Natural killer cell (primary cell): ENCODE measurements around the gene IFNG. TPM values are rescaled to one million over a fixed set of nuclear protein-coding genes. Genes with fewer than 3 reads are reported as not detected.
A peak's percentile ranks its signal among the peaks of the same experiment; 100 is the strongest.

Source experiments
- ATAC-seq, 3 donors: fragments of 150-1000 bp in 2 of 3; fragments of 200-7000 bp in 1 of 3; cut with Tn5 transposase; 1 replicate in 1 of 3; 2 replicates in 2 of 3; pipeline ENCODE4 v1.10.0; 2021; ENCODE audit warnings: mild to moderate bottlenecking in 2 of 3, moderate library complexity in 2 of 3
- DNase-seq, 2 donors: peaks; one replicate each; pipeline versions ENCODE4 v3.0.0 to v3.0.0-alpha.2; 2013 to 2021; ENCODE audit warnings: mixed read lengths in 1 of 2
- H3K27ac ChIP-seq: one replicate; pipeline ENCODE4 v1.5.1; 2013; ENCODE audit warnings: mild to moderate bottlenecking, low read length
- H3K27me3 ChIP-seq: one replicate; pipeline ENCODE4 v1.6.1; 2013; ENCODE audit warnings: low read length; ENCODE audit not compliant: control insufficient read depth, insufficient read depth
- H3K36me3 ChIP-seq: one replicate; pipeline ENCODE4 v1.6.1; 2013; ENCODE audit warnings: low read length; ENCODE audit not compliant: control insufficient read depth, insufficient read depth
- H3K4me1 ChIP-seq: one replicate; pipeline ENCODE4 v1.6.1; 2013; ENCODE audit warnings: low read length; ENCODE audit not compliant: control insufficient read depth, insufficient read depth
- H3K4me3 ChIP-seq: one replicate; pipeline ENCODE4 v1.5.1; 2013; ENCODE audit warnings: low read length
- H3K9me3 ChIP-seq: one replicate; pipeline ENCODE4 v1.6.1; 2013; ENCODE audit warnings: low read length; ENCODE audit not compliant: control insufficient read depth, insufficient read depth
- H3K27ac Mint-ChIP-seq, 2 donors: one replicate each; pipeline ENCODE4 v1.8.0; 2022; ENCODE audit warnings: mild to moderate bottlenecking in 2 of 2, mixed read lengths in 2 of 2, moderate library complexity in 1 of 2
- H3K27me3 Mint-ChIP-seq, 2 donors: one replicate each; pipeline ENCODE4 v1.8.0; 2022; ENCODE audit warnings: low read depth in 2 of 2, mixed read lengths in 2 of 2
- H3K36me3 Mint-ChIP-seq: one replicate; pipeline ENCODE4 v1.8.0; 2022; ENCODE audit warnings: mixed read lengths
- H3K4me1 Mint-ChIP-seq, 2 donors: one replicate each; pipeline ENCODE4 v1.8.0; 2022; ENCODE audit warnings: mixed read lengths in 2 of 2
- H3K4me3 Mint-ChIP-seq: one replicate; pipeline ENCODE4 v1.8.0; 2022; ENCODE audit warnings: mild to moderate bottlenecking, moderate library complexity, mixed read lengths
- H3K9me3 Mint-ChIP-seq, 2 donors: one replicate each; pipeline ENCODE4 v1.8.0; 2022; ENCODE audit warnings: mixed read lengths in 2 of 2
- CTCF ChIP-seq: fragments of 200-600 bp; IDR thresholded peaks from one replicate; pipeline ENCODE4 v1.8.0; 2022; ENCODE audit warnings: antibody characterized with exemption
- WGBS: methylation state at CpG from one replicate; pipeline ENCODE4 v1.1.7; 2013; ENCODE audit warnings: missing lambda C conversion rate; ENCODE audit not compliant: insufficient coverage; 5-methylcytosine and 5-hydroxymethylcytosine counted together
- intact Hi-C: fragments of 100-400 bp; cut with micrococcal nuclease; formaldehyde crosslinking; loops from one replicate; pipeline ENCODE4 v1.14.2; 2022
- total RNA-seq, 4 donors: library from RNA; stranded (reverse); fragments of 120-200 nt in 1 of 4; gene quantifications; one replicate each; pipeline versions ENCODE4 v1.2.3 to v1.2.4, GENCODE V29; 2013 to 2022

The IFNG gene
- total RNA-seq, 3 donors from 2014 or later (not counting 1 experiment from before 2014, with no cell fraction given), result 66.5 to 248 (median 124) TPM

- H3K36me3 Mint-ChIP-seq, result peaks cover 7% of the 10 kb centered on the region
- H3K36me3 ChIP-seq, result no peaks in the 10 kb centered on the region
- H3K4me1 ChIP-seq, result peaks cover 16% of the 10 kb centered on the region
- no peak overlapping the region for H3K27ac Mint-ChIP-seq
- ATAC-seq (no peak), DNase-seq (no peak)
- no peaks in the 10 kb centered on the region for H3K27me3 Mint-ChIP-seq
- H3K27ac ChIP-seq, result no peak overlapping the region
- no peak overlapping the region for H3K4me3 Mint-ChIP-seq
- H3K9me3 ChIP-seq, result no peaks in the 10 kb centered on the region
- no peak overlapping the region for H3K4me3 ChIP-seq
- no peak for TF ChIP-seq CTCF
- no peaks in the 10 kb centered on the region for H3K27me3 ChIP-seq
- intact Hi-C loops, result no loop called here
- 99% methylated on average over 2 of the region's 2 CpGs for WGBS
- no peaks in the 10 kb centered on the region for H3K9me3 Mint-ChIP-seq
- peaks cover 48 to 60% of the 10 kb centered on the region in 2 donors for H3K4me1 Mint-ChIP-seq
Measured at GRCh38 chr12:68138480-68138879, 21.1 kb downstream of the IFNG start.

- WGBS, result 15% methylated on average over 3 of the region's 3 CpGs
- intact Hi-C loops, result no loop called here
- peak in 1 of 2 donors; percentile 31 for DNase-seq
- Mint-ChIP-seq H3K9me3 (no peaks in the 10 kb centered on the region), H3K4me3 (peak overlapping the region; percentile 45), H3K27ac (peak overlapping the region; percentile 13 to 31), H3K36me3 (peaks cover 8% of the 10 kb centered on the region), H3K4me1 (peaks cover 49 to 63% of the 10 kb centered on the region in 2 donors), H3K27me3 (no peaks in the 10 kb centered on the region)
- Histone ChIP-seq H3K36me3 (no peaks in the 10 kb centered on the region), H3K9me3 (no peaks in the 10 kb centered on the region), H3K27ac (no peak overlapping the region), H3K4me1 (peaks cover 16% of the 10 kb centered on the region), H3K27me3 (no peaks in the 10 kb centered on the region), H3K4me3 (no peak overlapping the region)
- no peak for TF ChIP-seq CTCF
- ATAC-seq, result peak; percentile 53 to 64 (median 54)
Measured at GRCh38 chr12:68137335-68137830, 22.2 kb downstream of the IFNG start.

GRCh38 chr12:68135520-68135919, 24.0 kb downstream of the IFNG start:
- Mint-ChIP-seq H3K4me3 (peak overlapping the region; percentile 31), H3K27ac (peak overlapping the region in 1 of 2 donors; percentile 69), H3K9me3 (peaks cover 2 to 6% of the 10 kb centered on the region in 2 donors), H3K36me3 (peaks cover 22% of the 10 kb centered on the region), H3K27me3 (no peaks in the 10 kb centered on the region), H3K4me1 (peaks cover 64 to 80% of the 10 kb centered on the region in 2 donors)
- no peak overlapping the region for H3K27ac ChIP-seq
- TF ChIP-seq CTCF, result no peak
- H3K4me3 ChIP-seq, result no peak overlapping the region
- no peaks in the 10 kb centered on the region for H3K36me3 ChIP-seq
- ATAC-seq (no peak), DNase-seq (no peak)
- intact Hi-C loops, result no loop called here
- H3K9me3 ChIP-seq, result no peaks in the 10 kb centered on the region
- 93% methylated on average over 3 of the region's 3 CpGs for WGBS
- peaks cover 16% of the 10 kb centered on the region for H3K4me1 ChIP-seq
- H3K27me3 ChIP-seq, result no peaks in the 10 kb centered on the region

- peak overlapping the region; percentile 35 for H3K4me3 Mint-ChIP-seq
- 84% methylated on average over 5 of the region's 5 CpGs for WGBS
- DNase-seq (no peak), ATAC-seq (peak in 2 of 3 donors; percentile 26 to 55)
- Histone ChIP-seq H3K36me3 (no peaks in the 10 kb centered on the region), H3K4me1 (peaks cover 10% of the 10 kb centered on the region), H3K27me3 (no peaks in the 10 kb centered on the region), H3K4me3 (no peak overlapping the region), H3K9me3 (peaks cover 10% of the 10 kb centered on the region), H3K27ac (no peak overlapping the region)
- peaks cover 45% of the 10 kb centered on the region for H3K36me3 Mint-ChIP-seq
- H3K27ac Mint-ChIP-seq, result peak overlapping the region; percentile 66 to 80
- TF ChIP-seq CTCF, result no peak
- intact Hi-C loops, result no loop called here
- H3K27me3 Mint-ChIP-seq, result no peaks in the 10 kb centered on the region
- peaks cover 39 to 55% of the 10 kb centered on the region in 2 donors for H3K4me1 Mint-ChIP-seq
- H3K9me3 Mint-ChIP-seq, result peaks cover 8 to 15% of the 10 kb centered on the region in 2 donors
Measured at GRCh38 chr12:68131867-68132414, 27.6 kb downstream of the IFNG start.
